Skeletal muscle tissue (tissue), 4 donors: ENCODE measurements around the gene SPRY4. TPM values are rescaled to one million over a fixed set of nuclear protein-coding genes. Genes with fewer than 3 reads are reported as not detected.
"Not testable (repeated sequence)": the region's sequence is repeated elsewhere in the genome, so short reads cannot be mapped to it uniquely, and the experiment has no call there.

Experiments
- H3K27ac ChIP-seq: one replicate; pipeline ENCODE4 v1.7.0; 2013; ENCODE audit warnings: mild to moderate bottlenecking, low read depth, low read length, inconsistent platforms
- H3K27me3 ChIP-seq, 3 donors: one replicate each; pipeline ENCODE4 v1.7.0; 2013; ENCODE audit warnings: low read length in 3 of 3; ENCODE audit not compliant: control insufficient read depth in 3 of 3, insufficient read depth in 3 of 3
- H3K36me3 ChIP-seq, 3 donors: one replicate each; pipeline ENCODE4 v1.7.0; 2013; ENCODE audit warnings: low read length in 3 of 3; ENCODE audit not compliant: control insufficient read depth in 3 of 3, insufficient read depth in 3 of 3
- H3K4me1 ChIP-seq, 3 donors: one replicate each; pipeline ENCODE4 v1.7.0; 2013; ENCODE audit warnings: low read length in 3 of 3, mild to moderate bottlenecking in 3 of 3; ENCODE audit not compliant: control insufficient read depth in 3 of 3, insufficient read depth in 3 of 3
- H3K4me3 ChIP-seq, 3 donors: one replicate each; pipeline ENCODE4 v1.7.0; 2013; ENCODE audit warnings: low read length in 3 of 3
- H3K9ac ChIP-seq, 3 donors: one replicate each; pipeline ENCODE4 v1.7.0; 2013; ENCODE audit warnings: low read length in 3 of 3, mild to moderate bottlenecking in 3 of 3, moderate library complexity in 2 of 3, low read depth in 1 of 3
- H3K9me3 ChIP-seq, 3 donors: one replicate each; pipeline ENCODE4 v1.7.0; 2013; ENCODE audit warnings: low read length in 3 of 3; ENCODE audit not compliant: control insufficient read depth in 3 of 3
- total RNA-seq: library from RNA; depleted of rRNA; stranded (reverse); fragments of >200 nt; gene quantifications from one replicate; pipeline ENCODE4 v1.2.3, GENCODE V29; 2014
- donor health status: Osteomylitis.

The SPRY4 gene, protein sequence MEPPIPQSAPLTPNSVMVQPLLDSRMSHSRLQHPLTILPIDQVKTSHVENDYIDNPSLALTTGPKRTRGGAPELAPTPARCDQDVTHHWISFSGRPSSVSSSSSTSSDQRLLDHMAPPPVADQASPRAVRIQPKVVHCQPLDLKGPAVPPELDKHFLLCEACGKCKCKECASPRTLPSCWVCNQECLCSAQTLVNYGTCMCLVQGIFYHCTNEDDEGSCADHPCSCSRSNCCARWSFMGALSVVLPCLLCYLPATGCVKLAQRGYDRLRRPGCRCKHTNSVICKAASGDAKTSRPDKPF
- total RNA-seq = 6.3 TPM

DNA sequence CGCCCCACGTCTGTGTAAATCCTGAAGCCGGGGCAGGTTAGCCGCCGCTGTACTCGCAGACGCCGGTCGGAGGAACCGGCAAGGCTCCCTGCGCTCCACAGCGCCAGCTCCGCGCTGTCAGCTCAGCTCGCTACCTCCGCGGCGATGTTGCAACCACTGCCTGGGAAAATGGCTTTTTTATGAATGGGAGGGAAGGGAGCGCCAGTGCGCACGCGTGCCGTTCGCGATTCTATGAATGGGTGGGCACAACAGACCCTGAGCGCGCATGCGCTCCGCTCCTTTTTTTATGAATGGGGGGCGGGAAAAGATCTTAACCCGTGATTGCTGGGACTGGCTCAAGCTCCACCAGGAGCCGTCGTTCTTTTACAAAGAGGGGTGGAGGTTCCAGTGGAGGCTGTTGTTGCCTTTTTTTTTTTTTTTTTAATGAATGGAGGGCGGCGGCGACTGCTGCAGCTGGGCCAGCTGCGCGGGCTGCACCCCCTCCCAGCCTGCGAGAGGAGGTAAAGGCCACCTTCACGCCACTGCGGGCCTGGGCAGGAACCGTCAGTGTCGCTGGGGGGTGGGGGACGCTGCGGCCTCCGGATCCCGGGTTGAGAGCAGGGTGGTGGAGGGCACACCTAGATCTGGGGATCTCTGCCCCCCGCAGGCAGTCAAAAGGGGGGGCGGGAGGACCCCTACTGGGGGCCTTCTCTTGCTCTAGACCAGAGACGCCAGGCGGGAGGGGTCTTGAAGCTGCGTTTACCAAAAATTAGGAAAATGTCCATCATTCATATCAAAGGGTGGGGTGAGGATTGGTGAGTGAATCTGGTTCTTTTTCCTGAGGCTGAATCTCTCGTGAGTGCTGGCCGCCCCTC lies at the start of gene SPRY4:
SPRY4 (minus strand) TSS at position 151 of the 854 bp plus-strand sequence. CDS start 9,913 bp downstream, outside the sequence.
- Histone ChIP-seq H3K27ac (peak within 1 kb of the TSS; percentile 83), H3K9me3 (no peaks in the 10 kb centered on the region), H3K27me3 (peaks cover 22 to 52% (median 40%) of the 10 kb centered on the region in 3 donors), H3K9ac (peak within 1 kb of the TSS; percentile 69 to 78 (median 73)), H3K36me3 (peaks cover 0 to 2% (median 0%) of the 10 kb centered on the region in 3 donors), H3K4me1 (peaks cover 32 to 45% (median 44%) of the 10 kb centered on the region in 3 donors), H3K4me3 (peak within 1 kb of the TSS; percentile 77 to 82 (median 80))

DNA sequence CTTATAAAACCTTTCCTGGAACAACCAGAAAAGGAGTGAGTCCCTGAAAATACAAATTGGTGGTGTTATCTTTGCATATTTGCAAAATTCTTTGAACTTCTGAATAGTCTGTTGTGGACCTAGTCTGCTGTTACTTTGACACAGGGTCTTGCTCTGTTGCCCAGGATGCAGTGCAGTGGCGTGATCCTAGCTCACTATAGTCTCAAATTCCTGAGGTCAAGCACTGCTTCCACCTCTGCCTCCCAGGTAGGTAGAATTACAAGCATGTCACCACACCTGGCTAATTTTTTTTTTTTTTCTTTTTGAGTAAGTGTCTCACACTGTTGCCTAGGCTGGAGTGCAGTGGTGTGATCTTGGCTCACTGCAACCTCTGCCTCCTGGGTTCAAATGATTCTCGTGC lies 43.7 kb upstream of the SPRY4 start:
- Histone ChIP-seq H3K27ac (no peak overlapping the region), H3K4me1 (peaks cover 3 to 6% (median 4%) of the 10 kb centered on the region in 3 donors), H3K27me3 (peaks cover 0 to 3% (median 0%) of the 10 kb centered on the region in 3 donors), H3K9ac (no peak overlapping the region), H3K9me3 (no peaks in the 10 kb centered on the region), H3K36me3 (no peaks in the 10 kb centered on the region), H3K4me3 (no peak overlapping the region)

DNA sequence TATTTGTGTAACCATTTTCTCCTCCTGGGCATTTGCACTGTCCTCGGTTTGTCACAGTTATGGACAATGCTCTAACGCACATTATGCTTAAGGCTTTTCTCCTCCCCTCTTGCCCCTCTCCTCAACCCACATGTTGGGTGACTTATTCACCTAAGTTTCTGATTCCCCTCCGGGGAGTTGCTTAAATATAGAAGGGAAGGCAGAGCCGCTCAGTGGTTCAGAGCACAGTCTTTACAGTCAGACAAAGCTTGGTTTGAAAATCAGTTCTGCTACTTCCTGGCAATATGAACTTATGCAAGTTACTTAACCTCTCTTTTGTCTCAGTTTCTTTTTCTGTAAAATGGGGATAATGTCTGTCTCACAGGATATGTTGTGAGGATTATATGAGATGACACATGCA lies 41.2 kb upstream of the SPRY4 start:
- Histone ChIP-seq H3K4me1 (peaks cover 3 to 11% (median 9%) of the 10 kb centered on the region in 3 donors), H3K27me3 (peaks cover 0 to 3% (median under 1%) of the 10 kb centered on the region in 3 donors), H3K9me3 (no peaks in the 10 kb centered on the region), H3K27ac (no peak overlapping the region), H3K9ac (no peak overlapping the region), H3K36me3 (no peaks in the 10 kb centered on the region), H3K4me3 (no peak overlapping the region)

GRCh38 chr5:142364251-142365145 lies 39.7 kb upstream of the SPRY4 start:
- H3K36me3 ChIP-seq = no peaks in the 10 kb centered on the region
- peaks cover 3 to 11% (median 9%) of the 10 kb centered on the region in 3 donors for H3K4me1 ChIP-seq
- H3K27me3 ChIP-seq = peaks cover 3 to 9% (median 3%) of the 10 kb centered on the region in 3 donors
- no peaks in the 10 kb centered on the region for H3K9me3 ChIP-seq
- peak overlapping the region in 1 of 3 donors; percentile 14 for H3K4me3 ChIP-seq
- no peak overlapping the region for H3K27ac ChIP-seq
- peak overlapping the region in 1 of 3 donors; percentile 45 for H3K9ac ChIP-seq

DNA sequence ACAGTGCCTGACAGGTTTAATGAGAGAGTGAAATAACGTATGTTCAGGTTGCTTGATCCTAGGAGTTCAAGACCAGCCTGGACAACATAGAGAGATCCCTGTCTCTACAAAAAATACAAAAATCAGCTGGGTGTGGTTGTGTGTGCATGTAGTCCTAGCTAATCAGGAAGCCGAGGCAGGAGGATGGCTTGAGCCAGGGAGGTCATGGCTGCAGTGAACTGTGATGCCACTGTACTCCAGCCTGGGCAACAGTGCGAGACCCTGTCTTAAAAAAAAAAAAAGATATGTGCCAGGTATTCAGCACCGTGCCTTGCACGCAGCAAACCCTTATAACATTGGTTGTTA lies 38.8 kb upstream of the SPRY4 start:
- Histone ChIP-seq H3K36me3 (no peaks in the 10 kb centered on the region), H3K27me3 (peaks cover 2 to 13% (median 8%) of the 10 kb centered on the region in 3 donors), H3K27ac (no peak overlapping the region), H3K4me3 (no peak overlapping the region), H3K9me3 (no peaks in the 10 kb centered on the region), H3K4me1 (peaks cover 3 to 11% (median 9%) of the 10 kb centered on the region in 3 donors), H3K9ac (no peak overlapping the region)

GRCh38 chr5:142362193-142362592 lies 37.4 kb upstream of the SPRY4 start:
- not testable (repeated sequence) for H3K9ac ChIP-seq, H3K4me3 ChIP-seq, H3K9me3 ChIP-seq, H3K36me3 ChIP-seq
- Histone ChIP-seq H3K27me3 (peaks cover 0 to 24% (median 20%) of the 10 kb centered on the region in 3 donors), H3K4me1 (peaks cover 13 to 21% (median 19%) of the 10 kb centered on the region in 3 donors), H3K27ac (peak overlapping the region; percentile 4)

GRCh38 chr5:142360607-142361120 lies 35.8 kb upstream of the SPRY4 start:
- H3K9ac ChIP-seq = no peak overlapping the region
- H3K27me3 ChIP-seq = peaks cover 0 to 30% (median 25%) of the 10 kb centered on the region in 3 donors

GRCh38 chr5:142360051-142360498 lies 35.3 kb upstream of the SPRY4 start:
- H3K27ac ChIP-seq = no peak overlapping the region

More at GRCh38 chr5:142360607-142361120, 35.8 kb upstream of the SPRY4 start:
- H3K4me3 ChIP-seq = no peak overlapping the region
- H3K4me1 ChIP-seq = peaks cover 13 to 24% (median 19%) of the 10 kb centered on the region in 3 donors
- H3K36me3 ChIP-seq = no peaks in the 10 kb centered on the region
- H3K9me3 ChIP-seq = no peaks in the 10 kb centered on the region
- no peak overlapping the region for H3K27ac ChIP-seq

GRCh38 chr5:142358648-142359047 lies 33.8 kb upstream of the SPRY4 start:
- H3K4me3 ChIP-seq = no peak overlapping the region
- H3K27me3 ChIP-seq = peaks cover 0 to 30% (median 25%) of the 10 kb centered on the region in 3 donors
- H3K9ac ChIP-seq = no peak overlapping the region
- H3K9me3 ChIP-seq = no peaks in the 10 kb centered on the region
- H3K27ac ChIP-seq = no peak overlapping the region
- no peaks in the 10 kb centered on the region for H3K36me3 ChIP-seq
- peaks cover 10 to 18% (median 16%) of the 10 kb centered on the region in 3 donors for H3K4me1 ChIP-seq

More at GRCh38 chr5:142360051-142360498, 35.3 kb upstream of the SPRY4 start:
- H3K36me3 ChIP-seq = no peaks in the 10 kb centered on the region
- H3K27me3 ChIP-seq = peaks cover 0 to 30% (median 25%) of the 10 kb centered on the region in 3 donors
- peaks cover 13 to 24% (median 19%) of the 10 kb centered on the region in 3 donors for H3K4me1 ChIP-seq
- H3K9ac ChIP-seq = no peak overlapping the region
- no peak overlapping the region for H3K4me3 ChIP-seq
- H3K9me3 ChIP-seq = no peaks in the 10 kb centered on the region
